VCaP (cell line): ENCODE measurements around the gene HMGN3.

ENCODE experiments used
- H3K27ac ChIP-seq: fragments of 450-650 bp; 2 replicates; pipeline ENCODE4 v1.5.1; 2017
- CTCF ChIP-seq: fragments of 450-650 bp; conservative IDR thresholded peaks from 2 replicates; pipeline ENCODE4 v1.5.1; 2017; ENCODE audit warnings: mild to moderate bottlenecking, moderate library complexity

HMGN3 gene

GRCh38 chr6:79196912-79197311 is 37.6 kb downstream of the HMGN3 start:
- H3K27ac ChIP-seq = no peak overlapping the region
- TF ChIP-seq CTCF = no peak

- no peak for TF ChIP-seq CTCF
Observed at GRCh38 chr6:79193971-79194370, 40.5 kb downstream of the HMGN3 start.

GRCh38 chr6:79189760-79190350 is 44.6 kb downstream of the HMGN3 start:
- H3K27ac ChIP-seq = no peak overlapping the region
- TF ChIP-seq CTCF = no peak

More at GRCh38 chr6:79193971-79194370, 40.5 kb downstream of the HMGN3 start:
- no peak overlapping the region for H3K27ac ChIP-seq

- H3K27ac ChIP-seq = no peak overlapping the region
- no peak for TF ChIP-seq CTCF
Observed at GRCh38 chr6:79188885-79189480, 45.5 kb downstream of the HMGN3 start.

- H3K27ac ChIP-seq = no peak overlapping the region
- TF ChIP-seq CTCF = no peak
Observed at GRCh38 chr6:79188107-79188506, 46.4 kb downstream of the HMGN3 start.

GRCh38 chr6:79186564-79186963 is 47.9 kb downstream of the HMGN3 start:
- no peak for TF ChIP-seq CTCF
- no peak overlapping the region for H3K27ac ChIP-seq

GRCh38 chr6:79184641-79185040 is 49.8 kb downstream of the HMGN3 start:
- no peak overlapping the region for H3K27ac ChIP-seq
- no peak for TF ChIP-seq CTCF
